Stimulated activated CD8-positive, alpha-beta memory T cell treated with anti-CD3 and anti-CD28 coated beads, Interleukin-2, amount 100 ng/mL, for 48 hours (primary cell): ENCODE results near the gene ANKIB1.
A peak's percentile ranks its signal among the peaks of the same experiment; 100 is the strongest.
"Not testable (repeated sequence)": the region's sequence is repeated elsewhere in the genome, so short reads cannot be mapped to it uniquely, and the experiment has no call there.

Experiments
- DNase-seq, 2 donors: peaks; one replicate each; pipeline ENCODE4 v3.0.0-alpha.2; 2020; ENCODE audit warnings: low read depth in 2 of 2

ANKIB1 gene

GRCh38 chr7:92245487-92246359 lies at the start of gene ANKIB1, which contains the start of gene KRIT1:
TSS of gene ANKIB1 (plus strand) at chr7:92245974. CDS start at chr7:92294979, 49,005 bp downstream.
TSS of gene KRIT1 (minus strand) at chr7:92245914. CDS start at chr7:92242135, 3,779 bp downstream.
- DNase-seq = peak; percentile 72 to 82

- DNase-seq = no peak
Observed at GRCh38 chr7:92200791-92201190, 45.0 kb upstream of the ANKIB1 start.

- DNase-seq = no peak
Observed at GRCh38 chr7:92205987-92206386, 39.8 kb upstream of the ANKIB1 start.

GRCh38 chr7:92206672-92207071 lies 39.1 kb upstream of the ANKIB1 start:
- DNase-seq = no peak

GRCh38 chr7:92221766-92222165 lies 24.0 kb upstream of the ANKIB1 start:
- no peak for DNase-seq

GRCh38 chr7:92226981-92227380 lies 18.8 kb upstream of the ANKIB1 start:
- DNase-seq = no peak

GRCh38 chr7:92228100-92228499 lies 17.7 kb upstream of the ANKIB1 start:
- no peak for DNase-seq

GRCh38 chr7:92228742-92229141 lies 17.0 kb upstream of the ANKIB1 start:
- DNase-seq = no peak

GRCh38 chr7:92230547-92230946 lies 15.2 kb upstream of the ANKIB1 start:
- no peak for DNase-seq

- no peak for DNase-seq
Observed at GRCh38 chr7:92242972-92243371, 2.8 kb upstream of the ANKIB1 start.

GRCh38 chr7:92244808-92245486 lies 827 bp upstream of the ANKIB1 start:
- DNase-seq = no peak

- peak in 1 of 2 donors; percentile 4 for DNase-seq
Observed at GRCh38 chr7:92246360-92247101, 757 bp downstream of the ANKIB1 start.

- no peak for DNase-seq
Observed at GRCh38 chr7:92250603-92251002, 4.8 kb downstream of the ANKIB1 start.

- DNase-seq = no peak
Observed at GRCh38 chr7:92251181-92251580, 5.4 kb downstream of the ANKIB1 start.

- DNase-seq = no peak
Observed at GRCh38 chr7:92253251-92253650, 7.5 kb downstream of the ANKIB1 start.

GRCh38 chr7:92254800-92255199 lies 9.0 kb downstream of the ANKIB1 start:
- DNase-seq = not testable (repeated sequence)

GRCh38 chr7:92255308-92255707 lies 9.5 kb downstream of the ANKIB1 start:
- no peak for DNase-seq

GRCh38 chr7:92259062-92259461 lies 13.3 kb downstream of the ANKIB1 start:
- no peak for DNase-seq

GRCh38 chr7:92259610-92260247 lies 14.0 kb downstream of the ANKIB1 start:
- DNase-seq = no peak

GRCh38 chr7:92260248-92260781 lies 14.5 kb downstream of the ANKIB1 start:
- no peak for DNase-seq
